Right cardiac atrium (tissue), 5 donors: ENCODE measurements around the gene HAUS1. TPM values are rescaled to one million over a fixed set of nuclear protein-coding genes. Genes with fewer than 3 reads are reported as not detected.
"Not testable (repeated sequence)": the region's sequence is repeated elsewhere in the genome, so short reads cannot be mapped to it uniquely, and the experiment has no call there.

Source experiments
- ATAC-seq, 2 donors: fragments of 200-7000 bp; cut with Tn5 transposase; one replicate each; pipeline versions ENCODE4 v1.8.0 to v1.9.1; 2020; ENCODE audit warnings: moderate library complexity in 2 of 2, mild to moderate bottlenecking in 1 of 2
- DNase-seq, 3 donors: peaks; one replicate each; pipeline ENCODE4 v3.0.0-alpha.2; 2020
- H3K27ac ChIP-seq: one replicate; pipeline ENCODE4 v1.5.1; 2013; ENCODE audit warnings: mild to moderate bottlenecking, low read length, control low read depth, moderate library complexity
- H3K27me3 ChIP-seq: one replicate; pipeline ENCODE4 v1.6.1; 2013; ENCODE audit not compliant: control insufficient read depth, insufficient read depth
- H3K4me1 ChIP-seq: one replicate; pipeline ENCODE4 v1.6.1; 2013; ENCODE audit warnings: low read length; ENCODE audit not compliant: control insufficient read depth, insufficient read depth
- H3K4me3 ChIP-seq: one replicate; pipeline ENCODE4 v1.5.1; 2013; ENCODE audit warnings: low read length, control low read depth
- H3K9me3 ChIP-seq: one replicate; pipeline ENCODE4 v1.6.1; 2013; ENCODE audit warnings: low read length; ENCODE audit not compliant: control insufficient read depth
- WGBS: extraction: QIAGEN DNeasy Blood & Tissue Kit; methylation state at CpG from one replicate; pipeline ENCODE4 v1.1.7; 2013; 5-methylcytosine and 5-hydroxymethylcytosine counted together
- intact Hi-C, 4 donors: fragments of 100-400 bp; cut with DNase I; formaldehyde crosslinking; loops; one replicate each; pipeline versions ENCODE4 v1.11.0 to v1.14.0; 2022 to 2023
- polyA plus RNA-seq: library from polyadenylated mRNA; stranded (reverse); fragments of 200-250 nt; gene quantifications from one replicate; pipeline ENCODE4 v1.2.3, GENCODE V29; 2013
- total RNA-seq, 4 donors: library from RNA; stranded (reverse); fragmentation: NEBNext Ultra II Directional; extraction: Animal tissue kit (Norgen Biotek cat#: 25700); gene quantifications; one replicate each; pipeline ENCODE4 v1.2.1, GENCODE V29; 2021
- donor health status: healthy with polysubstance abuse.
- donor health status: DM: no; HTN: yes; CAD: no.
- donor health status: DM: no; HTN: no; CAD: no.
- donor health status: DM: no; HTN: yes; CAD: no; lungs with severe emphysema.
- donor health status: DM: yes; HTN: yes; CAD: no.

Gene HAUS1
- total and polyA plus RNA-seq, 5 donors, result 8.8 to 15.0 (median 9.4) TPM

- Histone ChIP-seq H3K4me1 (peaks cover 2% of the 10 kb centered on the region), H3K27me3 (no peaks in the 10 kb centered on the region), H3K9me3 (no peaks in the 10 kb centered on the region), H3K27ac (no peak overlapping the region), H3K4me3 (peak overlapping the region; percentile 18)
- intact Hi-C loops, result no loop called here
- ATAC-seq (no peak), DNase-seq (no peak)
- WGBS, result 88% methylated on average over 10 of the region's 10 CpGs
Measured at GRCh38 chr18:46095532-46095931, 8.7 kb upstream of the HAUS1 start.

DNA sequence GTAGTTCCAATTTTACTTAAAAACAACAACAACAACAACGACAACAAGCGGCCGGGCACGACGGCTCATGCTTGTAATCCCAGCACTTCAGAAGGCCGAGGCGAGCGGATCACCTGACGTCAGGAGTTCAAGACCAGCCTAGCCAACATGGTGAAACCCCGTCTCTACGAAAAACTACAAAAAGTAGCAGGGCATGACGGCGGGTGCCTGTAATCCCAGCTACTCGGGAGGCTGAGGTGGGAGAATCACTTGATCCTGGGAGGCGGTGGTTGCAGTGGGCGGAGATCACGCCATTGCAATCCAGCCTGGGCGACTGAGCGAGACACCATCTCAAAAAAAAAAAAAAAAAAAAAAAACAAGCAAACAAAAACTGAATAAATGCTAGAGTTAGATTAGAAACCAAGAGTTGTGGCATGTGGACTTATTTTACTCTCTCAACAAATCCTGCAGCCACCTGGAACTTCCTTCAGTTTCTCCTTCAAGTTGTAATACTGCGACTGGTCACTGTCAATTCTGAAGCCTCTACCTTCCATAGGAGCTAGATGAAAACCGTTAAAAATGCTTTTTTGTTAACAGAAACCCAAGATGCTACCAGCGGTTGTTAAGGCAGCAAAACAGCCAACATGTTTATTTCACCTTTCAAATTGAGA is 7.4 kb upstream of the HAUS1 start:
- intact Hi-C loops, result no loop called here
- ATAC-seq, result no peak
- no peak for DNase-seq
- 37% methylated on average over 22 of the region's 22 CpGs for WGBS
- Histone ChIP-seq H3K27me3 (no peaks in the 10 kb centered on the region), H3K4me3 (peak overlapping the region; percentile 73), H3K27ac (peak overlapping the region; percentile 38), H3K4me1 (no peaks in the 10 kb centered on the region), H3K9me3 (no peaks in the 10 kb centered on the region)

- Histone ChIP-seq H3K9me3 (no peaks in the 10 kb centered on the region), H3K27ac (peak overlapping the region; percentile 94), H3K4me1 (no peaks in the 10 kb centered on the region), H3K27me3 (no peaks in the 10 kb centered on the region), H3K4me3 (peak overlapping the region; percentile 73)
- under 1% methylated on average over 8 of the region's 8 CpGs for WGBS
- ATAC-seq (peak in 1 of 2 donors; percentile 1), DNase-seq (no peak)
- intact Hi-C loops, result no loop called here
Measured at GRCh38 chr18:46097431-46097800, 6.8 kb upstream of the HAUS1 start.

DNA sequence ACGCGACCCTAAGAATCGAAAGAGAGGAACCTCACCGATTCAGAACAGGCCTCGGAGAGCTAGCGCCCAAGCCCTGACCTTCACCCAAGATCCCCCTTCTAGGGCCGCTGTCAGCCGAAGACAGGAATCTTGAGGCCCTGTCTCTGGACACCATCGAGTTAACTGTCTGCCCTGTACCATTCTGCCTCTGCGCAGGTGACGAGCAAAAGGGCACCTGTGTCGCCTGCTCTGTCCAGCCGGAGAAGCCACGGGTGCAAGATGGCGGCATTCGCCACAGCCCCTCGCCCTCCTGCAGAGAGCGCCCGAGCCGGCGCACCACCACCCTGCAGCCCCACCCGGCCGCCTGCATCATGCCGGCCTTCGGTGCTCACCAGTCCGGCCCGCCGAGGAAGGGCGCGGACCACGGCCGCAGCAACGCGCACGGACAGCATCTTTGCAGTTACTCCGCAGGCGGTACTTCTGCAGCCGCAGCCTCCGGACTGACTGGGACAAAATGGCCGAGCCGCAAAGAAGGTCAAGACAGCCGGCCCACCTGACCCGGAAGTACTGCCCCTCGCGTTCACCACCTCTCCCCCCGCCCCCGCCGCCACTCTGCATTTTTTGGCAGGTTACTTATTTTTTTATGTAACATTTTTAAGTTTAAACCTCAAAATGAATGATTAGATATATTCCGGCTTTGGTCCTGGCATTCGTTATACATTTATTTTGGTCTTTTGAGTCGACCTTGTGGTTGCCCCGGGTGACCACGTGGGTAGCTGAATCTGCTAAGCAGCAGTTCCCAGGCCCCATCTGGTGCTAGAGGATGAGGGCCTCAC is 6.2 kb upstream of the HAUS1 start, which contains the start of gene ATP5F1A:
Gene ATP5F1A (minus strand): TSS at position 496 of the 815 bp plus-strand sequence. CDS start 65 bp downstream, at position 431.
- H3K4me3 ChIP-seq, result peak within 1 kb of the TSS; percentile 73
- peak within 1 kb of the TSS; percentile 94 for H3K27ac ChIP-seq
- under 1% methylated on average over 53 of the region's 53 CpGs for WGBS
- intact Hi-C loops, result no loop called here
- DNase-seq, result peak; percentile 87 to 95 (median 94)
- peak; percentile 92 for ATAC-seq
- no peaks in the 10 kb centered on the region for H3K9me3 ChIP-seq
- H3K27me3 ChIP-seq, result no peaks in the 10 kb centered on the region
- H3K4me1 ChIP-seq, result no peaks in the 10 kb centered on the region

DNA sequence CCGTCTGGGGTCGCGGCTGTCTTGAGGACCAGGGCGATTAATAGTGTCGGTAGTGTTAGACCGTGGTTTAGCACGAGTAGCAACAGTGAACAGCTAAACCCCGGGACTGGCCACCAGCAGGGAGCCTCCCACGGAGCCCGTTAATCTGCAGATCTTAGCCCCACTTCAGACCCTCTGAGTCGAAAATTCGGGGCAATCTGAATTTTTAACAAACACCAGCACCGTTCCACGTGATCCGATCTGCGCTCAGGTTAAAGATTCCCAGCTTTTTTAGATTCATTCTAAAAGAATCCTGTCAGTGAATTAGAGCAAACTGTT is 5.6 kb upstream of the HAUS1 start:
- Histone ChIP-seq H3K27ac (peak overlapping the region; percentile 85), H3K4me1 (no peaks in the 10 kb centered on the region)
- intact Hi-C loops, result no loop called here

DNA sequence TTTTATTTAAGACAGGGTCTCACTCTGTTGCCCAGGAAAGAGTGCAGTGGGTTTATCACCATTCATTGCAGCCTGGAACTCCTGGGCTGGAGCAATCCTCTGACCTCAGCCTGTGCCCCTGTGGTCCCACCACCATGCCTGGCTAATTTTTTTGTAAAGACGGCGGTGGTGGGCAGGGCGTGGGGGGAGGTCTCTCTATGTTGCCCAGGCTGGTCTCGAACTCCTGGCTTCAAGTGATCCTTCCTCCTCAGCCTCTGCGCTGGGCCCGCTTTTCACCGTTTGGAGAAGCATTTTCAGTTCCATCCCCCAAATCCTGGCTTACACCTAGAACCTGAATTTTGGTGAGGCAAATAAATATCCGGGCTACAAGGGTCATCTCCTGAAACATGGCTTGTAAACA is 4.7 kb upstream of the HAUS1 start:
- Histone ChIP-seq H3K4me3 (no peak overlapping the region), H3K9me3 (no peaks in the 10 kb centered on the region), H3K27ac (no peak overlapping the region), H3K27me3 (no peaks in the 10 kb centered on the region), H3K4me1 (no peaks in the 10 kb centered on the region)
- intact Hi-C loops, result no loop called here
- WGBS, result 97% methylated on average over 8 of the region's 8 CpGs
- ATAC-seq, result no peak
- DNase-seq, result peak in 1 of 3 donors; percentile 51

More for the DNA sequence above, 5.6 kb upstream of the HAUS1 start:
- no peaks in the 10 kb centered on the region for H3K27me3 ChIP-seq
- H3K4me3 ChIP-seq, result peak overlapping the region; percentile 73
- no peak for DNase-seq
- no peak for ATAC-seq
- 16% methylated on average over 16 of the region's 16 CpGs for WGBS
- H3K9me3 ChIP-seq, result no peaks in the 10 kb centered on the region

GRCh38 chr18:46109386-46109785 is 5.2 kb downstream of the HAUS1 start:
- WGBS, result 94% methylated on average over 5 of the region's 5 CpGs

GRCh38 chr18:46110406-46110805 is 6.2 kb downstream of the HAUS1 start:
- H3K4me3 ChIP-seq, result no peak overlapping the region
- 94% methylated on average over 3 of the region's 3 CpGs for WGBS
- no peak overlapping the region for H3K27ac ChIP-seq
- H3K27me3 ChIP-seq, result no peaks in the 10 kb centered on the region
- no peaks in the 10 kb centered on the region for H3K9me3 ChIP-seq
- intact Hi-C loops, result no loop called here
- ATAC-seq (no peak), DNase-seq (no peak)
- H3K4me1 ChIP-seq, result no peaks in the 10 kb centered on the region

More at GRCh38 chr18:46109386-46109785, 5.2 kb downstream of the HAUS1 start:
- Histone ChIP-seq H3K27ac (no peak overlapping the region), H3K4me3 (no peak overlapping the region), H3K9me3 (no peaks in the 10 kb centered on the region), H3K27me3 (no peaks in the 10 kb centered on the region), H3K4me1 (no peaks in the 10 kb centered on the region)
- no peak for ATAC-seq
- DNase-seq, result no peak
- intact Hi-C loops, result no loop called here

DNA sequence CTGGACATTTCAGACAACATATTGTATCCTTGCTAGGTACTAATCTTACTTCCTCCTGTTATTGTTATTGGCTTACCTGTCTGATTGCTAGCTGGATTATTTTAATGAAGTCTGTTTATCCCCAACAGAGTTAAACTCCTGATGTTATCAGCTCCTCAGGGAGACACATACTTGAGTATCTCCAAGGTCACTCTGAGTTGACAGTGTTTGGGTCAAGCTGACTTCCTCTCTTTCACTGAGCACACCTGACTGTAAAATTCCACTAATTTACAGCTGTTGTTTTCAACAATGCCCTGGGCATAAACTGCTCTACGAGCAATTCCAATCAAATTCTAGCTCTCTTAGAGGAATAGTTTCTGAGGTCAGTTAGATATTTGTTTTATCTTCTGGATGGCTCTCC is 9.6 kb downstream of the HAUS1 start:
- no peak overlapping the region for H3K27ac ChIP-seq
- no peak overlapping the region for H3K4me3 ChIP-seq
- intact Hi-C loops, result no loop called here
- DNase-seq (no peak), ATAC-seq (no peak)
- WGBS, result 92% methylated on average over 1 of the region's 1 CpG
- H3K27me3 ChIP-seq, result no peaks in the 10 kb centered on the region
- H3K4me1 ChIP-seq, result no peaks in the 10 kb centered on the region
- no peaks in the 10 kb centered on the region for H3K9me3 ChIP-seq

DNA sequence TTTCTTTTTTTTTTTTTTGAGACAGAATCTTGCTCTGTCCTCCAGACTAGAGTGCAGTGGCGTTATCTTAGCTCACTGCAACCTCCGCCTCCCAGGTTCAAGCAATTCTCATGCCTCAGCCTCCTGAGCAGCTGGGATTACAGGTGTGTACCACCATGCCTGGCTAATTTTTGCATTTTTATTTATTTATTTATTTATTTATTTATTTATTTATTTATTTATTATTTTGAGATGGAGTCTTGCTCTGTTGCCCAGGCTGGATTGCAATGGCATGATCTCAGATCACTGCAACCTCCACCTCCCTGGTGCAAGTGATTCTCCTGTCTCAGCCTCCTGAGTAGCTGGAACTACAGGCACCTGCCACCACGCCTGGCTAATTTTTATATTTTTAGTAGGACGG is 22.4 kb downstream of the HAUS1 start:
- DNase-seq, H3K9me3 ChIP-seq, intact Hi-C loops, H3K4me3 ChIP-seq, H3K4me1 ChIP-seq, H3K27me3 ChIP-seq, ATAC-seq, H3K27ac ChIP-seq: not testable (repeated sequence)
- 99% methylated on average over 4 of the region's 4 CpGs for whole genome bisulfite sequencing

- Histone ChIP-seq H3K27me3 (no peaks in the 10 kb centered on the region), H3K4me1 (no peaks in the 10 kb centered on the region), H3K27ac (no peak overlapping the region), H3K9me3 (no peaks in the 10 kb centered on the region), H3K4me3 (no peak overlapping the region)
- intact Hi-C loops, result no loop called here
- 98% methylated on average over 2 of the region's 2 CpGs for WGBS
- ATAC-seq (no peak), DNase-seq (no peak)
Measured at GRCh38 chr18:46130061-46130460, 25.9 kb downstream of the HAUS1 start.
